Choroid plexus epithelial cell (primary cell): ENCODE measurements around the gene PDF.
"Not testable (repeated sequence)": the region's sequence is repeated elsewhere in the genome, so short reads cannot be mapped to it uniquely, and the experiment has no call there.

Experiments used
- DNase-seq: peaks from one replicate; pipeline ENCODE4 v3.0.0-alpha.2; 2010; ENCODE audit warnings: low read depth
- H3K4me3 ChIP-seq: 2 replicates; pipeline ENCODE4 v1.5.1; 2011; ENCODE audit warnings: low read depth, mild to moderate bottlenecking, control low read depth, low read length, moderate library complexity
- TF ChIP-seq, protein P1 (sequence below): conservative IDR thresholded peaks from 2 replicates; pipeline ENCODE4 v1.5.1; 2011; ENCODE audit warnings: low read depth, mild to moderate bottlenecking, control low read depth, inconsistent platforms, low read length, moderate library complexity

Gene PDF

DNA sequence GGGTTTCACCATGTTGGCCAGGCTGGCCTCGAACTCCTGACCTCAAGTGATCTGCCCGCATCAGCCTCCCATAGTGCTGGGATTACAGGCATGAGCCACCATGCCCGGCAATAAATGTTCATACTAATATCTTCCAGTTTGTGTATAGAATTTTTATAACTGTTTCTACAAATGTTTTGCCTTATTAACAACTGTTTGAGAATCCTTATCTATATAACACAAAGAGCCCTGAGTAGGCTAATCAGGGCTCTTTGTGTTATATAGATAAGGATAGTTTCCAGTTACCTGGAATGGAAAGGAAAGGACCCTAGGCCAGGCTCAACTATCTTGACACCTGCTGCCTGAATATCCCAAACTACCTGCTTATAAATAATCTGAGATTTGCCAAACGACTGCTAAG, 38.5 kb upstream of the PDF start:
- TF ChIP-seq, protein P1, sequence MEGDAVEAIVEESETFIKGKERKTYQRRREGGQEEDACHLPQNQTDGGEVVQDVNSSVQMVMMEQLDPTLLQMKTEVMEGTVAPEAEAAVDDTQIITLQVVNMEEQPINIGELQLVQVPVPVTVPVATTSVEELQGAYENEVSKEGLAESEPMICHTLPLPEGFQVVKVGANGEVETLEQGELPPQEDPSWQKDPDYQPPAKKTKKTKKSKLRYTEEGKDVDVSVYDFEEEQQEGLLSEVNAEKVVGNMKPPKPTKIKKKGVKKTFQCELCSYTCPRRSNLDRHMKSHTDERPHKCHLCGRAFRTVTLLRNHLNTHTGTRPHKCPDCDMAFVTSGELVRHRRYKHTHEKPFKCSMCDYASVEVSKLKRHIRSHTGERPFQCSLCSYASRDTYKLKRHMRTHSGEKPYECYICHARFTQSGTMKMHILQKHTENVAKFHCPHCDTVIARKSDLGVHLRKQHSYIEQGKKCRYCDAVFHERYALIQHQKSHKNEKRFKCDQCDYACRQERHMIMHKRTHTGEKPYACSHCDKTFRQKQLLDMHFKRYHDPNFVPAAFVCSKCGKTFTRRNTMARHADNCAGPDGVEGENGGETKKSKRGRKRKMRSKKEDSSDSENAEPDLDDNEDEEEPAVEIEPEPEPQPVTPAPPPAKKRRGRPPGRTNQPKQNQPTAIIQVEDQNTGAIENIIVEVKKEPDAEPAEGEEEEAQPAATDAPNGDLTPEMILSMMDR: no peak

DNA sequence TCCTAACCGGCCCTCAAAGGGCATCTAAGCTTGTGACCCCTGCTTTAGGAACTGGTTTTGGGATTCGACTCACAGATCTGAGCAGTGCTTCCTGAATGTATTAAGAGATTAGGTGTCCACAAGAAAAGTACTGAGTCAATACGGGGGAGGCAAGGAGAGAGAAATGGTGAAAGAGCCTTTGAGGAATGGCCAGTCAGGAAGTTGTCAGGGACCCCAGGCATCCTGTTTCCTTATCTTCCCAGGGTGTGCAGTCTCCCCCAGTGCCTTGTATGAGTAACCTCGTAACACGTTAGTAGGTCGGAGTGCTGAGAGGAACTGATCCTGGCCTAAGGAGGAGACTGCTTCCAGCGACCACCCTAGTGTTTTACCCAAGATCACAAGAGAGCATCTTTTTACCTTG, 37.6 kb upstream of the PDF start:
- H3K4me3 ChIP-seq: no peak overlapping the region
- peak; percentile 43 for DNase-seq
- TF ChIP-seq, protein P1: no peak

More for the DNA sequence above, 38.5 kb upstream of the PDF start:
- no peak for DNase-seq
- H3K4me3 ChIP-seq: no peak overlapping the region

DNA sequence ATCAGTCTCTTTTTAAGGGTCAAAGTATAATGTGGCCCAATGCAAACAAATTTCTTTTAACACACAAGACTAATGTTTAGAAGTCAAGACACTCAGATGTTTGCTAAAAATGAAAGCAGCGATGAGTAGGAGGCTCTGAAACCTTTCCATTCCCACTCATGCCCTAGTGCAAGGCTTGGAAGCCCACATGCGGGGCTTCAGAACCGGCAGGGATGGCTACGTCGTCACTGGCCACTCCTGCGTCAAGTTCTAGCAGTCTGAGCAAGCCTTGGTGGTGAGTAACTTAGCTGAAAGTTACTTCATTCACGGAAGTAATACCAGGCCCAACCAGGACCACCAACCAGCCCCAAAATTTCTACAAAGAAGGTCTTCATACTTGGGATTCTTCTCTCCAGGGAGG, 36.0 kb upstream of the PDF start:
- TF ChIP-seq, protein P1: no peak
- DNase-seq: no peak
- H3K4me3 ChIP-seq: no peak overlapping the region

DNA sequence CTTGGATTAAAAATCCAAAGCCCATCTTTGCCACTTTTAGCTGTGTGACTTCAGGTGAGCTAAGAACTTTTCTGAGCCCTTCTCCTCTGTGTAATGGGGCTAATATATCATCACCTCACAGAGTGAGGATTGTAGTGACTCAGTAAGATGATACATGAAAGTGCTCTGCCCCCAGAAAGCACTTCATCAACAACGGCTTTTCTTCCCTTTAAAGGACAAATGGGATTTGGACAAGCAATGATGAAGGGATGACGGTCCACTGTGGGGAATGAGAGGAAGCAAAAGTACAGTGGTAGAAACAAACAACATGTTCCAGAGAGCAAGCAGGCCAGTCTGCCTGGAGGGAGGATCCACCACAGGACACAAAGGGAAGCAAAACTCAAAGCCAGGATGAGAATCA, 35.5 kb upstream of the PDF start:
- TF ChIP-seq, protein P1: no peak
- H3K4me3 ChIP-seq: no peak overlapping the region
- no peak for DNase-seq

DNA sequence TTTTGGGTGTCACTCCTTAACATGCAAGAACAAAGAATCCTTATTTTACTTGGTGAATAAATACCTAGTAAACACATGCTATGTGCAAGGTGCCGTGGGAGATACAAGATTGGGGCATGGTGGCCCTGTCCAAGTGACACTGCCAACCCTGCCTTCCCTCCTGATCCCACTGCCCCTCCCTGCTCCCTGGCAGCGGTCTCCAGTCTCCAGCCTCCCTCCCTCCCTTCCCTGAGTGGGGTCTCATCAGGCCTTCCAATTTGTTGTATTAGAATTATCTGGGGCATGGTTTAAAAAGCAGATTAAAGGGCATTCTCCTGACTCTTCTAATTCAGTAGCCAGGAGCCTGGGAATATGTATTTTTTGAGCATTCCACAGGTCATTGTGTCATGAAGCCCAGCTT, 33.7 kb upstream of the PDF start:
- no peak for DNase-seq
- H3K4me3 ChIP-seq: no peak overlapping the region
- TF ChIP-seq, protein P1: no peak

DNA sequence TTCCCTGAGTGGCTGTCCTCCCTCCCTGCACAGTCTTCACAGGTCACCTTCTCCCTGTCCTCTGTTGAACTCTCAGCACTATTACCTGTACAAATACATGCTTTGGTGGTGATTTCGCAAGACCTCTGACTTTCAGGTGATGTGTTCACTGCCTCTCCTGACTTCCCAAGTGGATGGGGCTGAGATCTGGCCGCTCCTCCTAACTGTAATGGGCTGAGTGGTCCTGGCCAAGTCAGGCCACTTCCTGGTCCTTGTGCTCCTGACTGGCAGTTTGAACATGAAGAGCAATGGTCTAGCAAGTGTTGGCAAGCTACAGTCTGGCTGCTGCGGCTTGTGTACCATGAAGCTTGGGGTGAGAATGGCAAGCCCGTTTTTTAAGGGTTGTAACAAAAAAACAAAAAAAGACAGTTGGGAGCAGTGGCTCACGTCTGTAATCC, 32.9 kb upstream of the PDF start:
- no peak for DNase-seq
- no peak overlapping the region for H3K4me3 ChIP-seq
- TF ChIP-seq, protein P1: no peak

DNA sequence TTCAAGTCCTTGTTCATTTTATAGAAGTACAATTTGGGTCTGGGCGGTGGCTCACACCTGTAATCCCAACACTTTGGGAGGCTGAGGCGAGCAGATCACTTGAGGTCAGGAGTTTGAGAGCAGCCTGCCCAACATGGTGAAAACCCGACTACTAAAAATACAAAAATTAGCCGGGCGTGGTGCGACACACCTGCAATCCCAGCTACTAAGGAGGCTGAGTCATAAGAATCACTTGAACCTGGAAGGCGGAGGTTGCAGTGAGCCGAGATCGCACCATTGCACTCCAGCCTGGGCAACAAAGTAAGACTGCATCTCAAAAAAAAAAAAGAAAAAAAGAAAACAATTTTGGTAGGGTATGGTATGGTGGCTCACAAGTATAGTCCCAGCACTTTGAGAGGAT, 29.7 kb upstream of the PDF start:
- not testable (repeated sequence) for DNase-seq

More for the DNA sequence above, 29.7 kb upstream of the PDF start:
- not testable (repeated sequence) for H3K4me3 ChIP-seq
